HepG2 (cell line): ENCODE measurements around the gene VWCE. TPM values are rescaled to one million over a fixed set of nuclear protein-coding genes. Genes with fewer than 3 reads are reported as not detected.

Source experiments
- BCLAF1 ChIP-seq: fragments of 450-650 bp; IDR thresholded peaks from 2 replicates; pipeline ENCODE4 v1.6.1; 2017; ENCODE audit warnings: mild to moderate bottlenecking
- CC2D1A ChIP-seq: sonication (generic); formaldehyde crosslinking; IDR thresholded peaks from 2 replicates; pipeline ENCODE4 v1.8.1; 2023; ENCODE audit warnings: mild to moderate bottlenecking, missing genetic modification reagents
- CREB1 ChIP-seq, 2 experiments: fragments of 450-650 bp in 1 of 2; IDR thresholded peaks; 2 replicates each; pipeline ENCODE4 v1.6.1; 2016 to 2017; ENCODE audit warnings: control low read depth in 1 of 2, mild to moderate bottlenecking in 1 of 2, missing compliant biosample characterization in 1 of 2, missing genetic modification characterization in 1 of 2
- FOXP1 ChIP-seq, 2 experiments: fragments of 450-650 bp in 1 of 2; IDR thresholded peaks; 2 replicates each; pipeline ENCODE4 v1.6.1; 2017 to 2018; ENCODE audit warnings: antibody characterized with exemption in 1 of 2
- GTF3A ChIP-seq: sonication (generic); formaldehyde crosslinking; conservative IDR thresholded peaks from 2 replicates; pipeline ENCODE4 v1.4.0; 2020; ENCODE audit warnings: mild to moderate bottlenecking, missing genetic modification reagents
- HMGA1 ChIP-seq: sonication (generic); formaldehyde crosslinking; conservative IDR thresholded peaks from 2 replicates; pipeline ENCODE4 v1.4.0; 2020; ENCODE audit warnings: missing genetic modification reagents
- ISX ChIP-seq: sonication (generic); formaldehyde crosslinking; conservative IDR thresholded peaks from 2 replicates; pipeline ENCODE4 v1.5.0; 2020; ENCODE audit warnings: missing genetic modification reagents
- MXD4 ChIP-seq: IDR thresholded peaks from 2 replicates; pipeline ENCODE4 v1.6.1; 2016; ENCODE audit warnings: mild to moderate bottlenecking, missing biosample characterization, missing genetic modification reagents
- NPAS2 ChIP-seq: sonication (generic); formaldehyde crosslinking; IDR thresholded peaks from 2 replicates; pipeline ENCODE4 v1.8.0; 2022; ENCODE audit warnings: mild to moderate bottlenecking, missing genetic modification reagents, borderline replicate concordance
- RERE ChIP-seq: IDR thresholded peaks from 2 replicates; pipeline ENCODE4 v1.6.1; 2016; ENCODE audit warnings: low read depth, missing genetic modification reagents, missing compliant biosample characterization
- SETDB1 ChIP-seq: sonication (generic); formaldehyde crosslinking; IDR thresholded peaks from 2 replicates; pipeline ENCODE4 v1.5.1; 2020; ENCODE audit warnings: missing genetic modification reagents, mild to moderate bottlenecking, borderline replicate concordance
- SOX5 ChIP-seq: IDR thresholded peaks from 2 replicates; pipeline ENCODE4 v1.6.1; 2016; ENCODE audit warnings: borderline replicate concordance
- SP1 ChIP-seq, 2 experiments: fragments of 450-650 bp in 1 of 2; sonication (generic) in 1 of 2; formaldehyde crosslinking in 1 of 2; IDR thresholded peaks; 2 replicates each; pipeline versions ENCODE4 v1.4.0 to v1.6.1; 2016 to 2020; ENCODE audit warnings: missing genetic modification reagents in 1 of 2
- SRSF4 ChIP-seq: fragments of 200-400 bp; formaldehyde crosslinking; IDR thresholded peaks from one replicate; pipeline ENCODE4 v1.6.1; 2018; ENCODE audit warnings: mild to moderate bottlenecking, low read depth, low read length, moderate library complexity; ENCODE audit not compliant: poor library complexity, severe bottlenecking
- TMF1 ChIP-seq: sonication (generic); formaldehyde crosslinking; IDR thresholded peaks from 2 replicates; pipeline ENCODE4 v1.8.1; 2022; ENCODE audit warnings: low read depth, missing genetic modification reagents
- ZBTB1 ChIP-seq: sonication (generic); formaldehyde crosslinking; IDR thresholded peaks from 2 replicates; pipeline ENCODE4 v1.4.0; 2020; ENCODE audit warnings: missing genetic modification reagents, borderline replicate concordance
- ZBTB21 ChIP-seq: sonication (generic); formaldehyde crosslinking; IDR thresholded peaks from 2 replicates; pipeline ENCODE4 v1.4.0; 2020; ENCODE audit warnings: missing genetic modification reagents
- ZBTB7B ChIP-seq: sonication (generic); formaldehyde crosslinking; IDR thresholded peaks from 2 replicates; pipeline ENCODE4 v1.4.0; 2020; ENCODE audit warnings: missing genetic modification reagents
- ZNF639 ChIP-seq: conservative IDR thresholded peaks from 2 replicates; pipeline ENCODE4 v1.6.1; 2018; ENCODE audit warnings: missing genetic modification reagents
- ZNF775 ChIP-seq: sonication (generic); formaldehyde crosslinking; IDR thresholded peaks from 2 replicates; pipeline ENCODE4 v1.4.0; 2020; ENCODE audit warnings: missing genetic modification reagents, mild to moderate bottlenecking, moderate library complexity, borderline replicate concordance
- polyA plus RNA-seq, 8 experiments: library from polyadenylated mRNA; depleted of rRNA in 3 of 8; stranded (reverse) in 7 of 8; unstranded in 1 of 8; fragments of >200 nt; fragmentation: Illumina TruSeq in 4 of 8; extraction: Trizol in 4 of 8; gene quantifications; 2 replicates each; pipeline versions ENCODE4 v1.2.1 to v1.2.3, GENCODE V29; 2011 to 2016; ENCODE audit warnings: low read depth in 4 of 8, missing spikeins in 1 of 8, mixed read lengths in 1 of 8; ENCODE audit not compliant: insufficient read depth in 1 of 8
- total RNA-seq, 5 experiments: library from RNA; depleted of rRNA; stranded (reverse); fragments of >200 nt; fragmentation: Illumina TruSeq; extraction: Trizol; gene quantifications; 2 replicates each; pipeline ENCODE4 v1.2.3, GENCODE V29; 2016; ENCODE audit warnings: low read depth in 1 of 5

Gene VWCE
- total and polyA plus RNA-seq, 2 of the 13 experiments (the other 11 are each of a cell fraction or from before 2014, with no cell fraction given) = 27.6 to 58.3 TPM

- TF ChIP-seq RERE (no peak), ZBTB1 (CRISPR knock-in tag) (no peak), ISX (CRISPR knock-in tag) (no peak), NPAS2 (CRISPR knock-in tag) (no peak), FOXP1 (IDR thresholded peaks at IDR 0.05) (no peak), FOXP1 (CRISPR knock-in tag; IDR thresholded peaks at IDR 0.05) (no peak), ZBTB21 (CRISPR knock-in tag) (no peak), SOX5 (CRISPR knock-in tag) (0 out of 2 replicates have a peak, but pooled peaks have one; percentile 20), TMF1 (CRISPR knock-in tag) (no peak), ZNF639 (no peak), GTF3A (no peak), SRSF4 (no peak), ZBTB7B (CRISPR knock-in tag) (no peak), CREB1 (IDR thresholded peaks at IDR 0.05) (no peak), CREB1 (CRISPR knock-in tag; IDR thresholded peaks at IDR 0.05) (no peak), SETDB1 (CRISPR knock-in tag) (no peak), SP1 (IDR thresholded peaks at IDR 0.05) (no peak), SP1 (CRISPR knock-in tag; IDR thresholded peaks at IDR 0.05) (no peak), BCLAF1 (no peak), HMGA1 (CRISPR knock-in tag) (no peak), MXD4 (CRISPR knock-in tag) (no peak), CC2D1A (CRISPR knock-in tag) (no peak), ZNF775 (CRISPR knock-in tag) (no peak)
Observed at GRCh38 chr11:61267437-61267841, 27.7 kb downstream of the VWCE start (continued).
